Measurements from ENCODE around the gene TOMM20L.

GRCh38 chr14:58362798-58363412 is 32.8 kb upstream of the TOMM20L start:
- TF ChIP-seq, protein P1, sequence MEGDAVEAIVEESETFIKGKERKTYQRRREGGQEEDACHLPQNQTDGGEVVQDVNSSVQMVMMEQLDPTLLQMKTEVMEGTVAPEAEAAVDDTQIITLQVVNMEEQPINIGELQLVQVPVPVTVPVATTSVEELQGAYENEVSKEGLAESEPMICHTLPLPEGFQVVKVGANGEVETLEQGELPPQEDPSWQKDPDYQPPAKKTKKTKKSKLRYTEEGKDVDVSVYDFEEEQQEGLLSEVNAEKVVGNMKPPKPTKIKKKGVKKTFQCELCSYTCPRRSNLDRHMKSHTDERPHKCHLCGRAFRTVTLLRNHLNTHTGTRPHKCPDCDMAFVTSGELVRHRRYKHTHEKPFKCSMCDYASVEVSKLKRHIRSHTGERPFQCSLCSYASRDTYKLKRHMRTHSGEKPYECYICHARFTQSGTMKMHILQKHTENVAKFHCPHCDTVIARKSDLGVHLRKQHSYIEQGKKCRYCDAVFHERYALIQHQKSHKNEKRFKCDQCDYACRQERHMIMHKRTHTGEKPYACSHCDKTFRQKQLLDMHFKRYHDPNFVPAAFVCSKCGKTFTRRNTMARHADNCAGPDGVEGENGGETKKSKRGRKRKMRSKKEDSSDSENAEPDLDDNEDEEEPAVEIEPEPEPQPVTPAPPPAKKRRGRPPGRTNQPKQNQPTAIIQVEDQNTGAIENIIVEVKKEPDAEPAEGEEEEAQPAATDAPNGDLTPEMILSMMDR (IDR thresholded peaks at IDR 0.05), result peak; percentile 45
- TF ChIP-seq REST (IDR thresholded peaks at IDR 0.05; ENCODE audit: insufficient read depth in 1 of 2, low read depth in 2 of 2, low read length in 1 of 2), result no peak
